ENCODE measurements around the gene NUDT16L1.

NUDT16L1 gene

DNA sequence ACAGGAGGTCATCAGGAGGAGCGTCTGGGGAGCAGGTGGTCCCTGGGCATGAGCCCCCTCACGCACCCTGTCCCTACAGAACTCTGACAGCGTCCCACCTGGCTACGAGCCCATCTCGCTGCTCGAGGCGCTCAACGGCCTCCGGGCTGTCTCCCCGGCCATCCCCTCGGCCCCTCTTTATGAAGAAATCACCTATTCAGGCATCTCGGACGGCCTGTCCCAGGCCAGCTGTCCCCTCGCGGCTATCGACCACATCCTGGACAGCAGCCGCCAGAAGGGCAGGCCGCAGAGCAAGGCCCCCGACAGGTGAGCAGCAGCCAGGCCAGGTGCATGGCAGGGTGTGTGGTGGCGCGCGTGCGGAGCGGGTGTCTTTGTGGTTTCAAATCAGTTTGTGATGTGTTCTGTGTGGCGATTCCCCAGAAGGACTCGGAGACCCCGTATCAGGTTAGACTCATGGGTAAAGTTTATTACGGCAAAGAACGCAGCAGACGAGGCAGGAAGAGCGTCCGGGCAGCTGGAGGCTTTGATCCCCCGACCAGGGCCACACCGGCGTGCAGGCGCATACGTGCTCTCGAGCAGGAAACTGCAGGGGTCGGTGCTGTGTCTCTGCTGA is 11.8 kb upstream of the NUDT16L1 start:
- DNase-seq: no peak

DNA sequence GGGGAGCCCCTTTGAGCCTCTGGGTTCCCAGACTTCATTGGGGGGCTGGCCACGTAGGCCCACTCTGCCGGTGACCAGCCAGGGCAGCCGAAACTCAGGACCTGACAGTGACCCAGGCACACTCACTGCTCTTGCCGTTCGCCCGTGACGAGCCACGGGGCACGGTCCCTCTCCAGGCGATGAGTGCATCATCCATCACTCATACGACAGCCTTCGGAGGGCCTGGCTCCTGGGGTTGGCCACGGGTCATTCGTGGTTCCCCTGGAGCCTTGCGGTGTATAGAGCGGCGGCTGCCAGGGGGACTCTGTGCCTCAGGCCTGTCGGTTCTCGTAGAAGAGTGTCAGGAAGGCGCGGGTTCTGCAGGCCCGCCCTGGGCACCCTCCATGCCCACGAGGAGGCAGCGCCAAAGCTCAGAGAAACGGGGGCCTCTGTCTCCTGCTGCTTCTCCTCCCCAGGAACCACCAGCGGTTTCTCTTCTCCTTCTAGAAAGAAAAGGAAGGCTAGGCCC is 11.2 kb upstream of the NUDT16L1 start:
- no peak for DNase-seq

DNA sequence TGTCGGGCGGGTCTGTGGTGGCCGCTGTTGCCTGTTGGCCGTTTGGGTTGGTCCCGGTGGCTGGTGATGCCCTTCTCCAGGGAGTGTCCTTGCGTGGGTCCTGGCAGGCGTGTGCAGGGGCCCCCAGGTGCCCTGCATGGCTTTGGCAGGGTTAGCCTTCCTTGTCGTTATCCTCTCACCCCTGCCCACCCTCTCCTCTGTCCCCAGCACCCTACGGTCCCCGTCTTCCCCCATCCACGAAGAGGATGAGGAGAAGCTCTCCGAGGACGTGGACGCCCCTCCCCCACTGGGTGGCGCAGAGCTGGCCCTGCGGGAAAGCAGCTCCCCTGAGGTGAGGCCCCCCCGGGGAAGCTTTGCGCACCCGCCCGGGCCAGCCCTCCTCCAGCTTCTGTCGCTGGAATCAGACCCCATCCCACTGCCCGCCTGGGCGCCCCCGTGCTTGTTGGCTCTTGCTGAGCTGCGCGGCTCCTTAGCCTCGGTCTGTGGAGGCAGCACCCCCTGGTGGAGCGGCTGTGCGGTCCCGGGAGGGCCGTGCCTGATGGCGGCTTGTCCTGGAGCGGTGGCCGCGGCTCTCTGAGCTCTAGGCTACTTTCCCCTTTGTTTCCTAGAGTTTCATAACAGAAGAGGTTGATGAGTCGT is 10.6 kb upstream of the NUDT16L1 start:
- peak in 38 of 56 donors; percentile 2 to 69 (median 36) for DNase-seq

DNA sequence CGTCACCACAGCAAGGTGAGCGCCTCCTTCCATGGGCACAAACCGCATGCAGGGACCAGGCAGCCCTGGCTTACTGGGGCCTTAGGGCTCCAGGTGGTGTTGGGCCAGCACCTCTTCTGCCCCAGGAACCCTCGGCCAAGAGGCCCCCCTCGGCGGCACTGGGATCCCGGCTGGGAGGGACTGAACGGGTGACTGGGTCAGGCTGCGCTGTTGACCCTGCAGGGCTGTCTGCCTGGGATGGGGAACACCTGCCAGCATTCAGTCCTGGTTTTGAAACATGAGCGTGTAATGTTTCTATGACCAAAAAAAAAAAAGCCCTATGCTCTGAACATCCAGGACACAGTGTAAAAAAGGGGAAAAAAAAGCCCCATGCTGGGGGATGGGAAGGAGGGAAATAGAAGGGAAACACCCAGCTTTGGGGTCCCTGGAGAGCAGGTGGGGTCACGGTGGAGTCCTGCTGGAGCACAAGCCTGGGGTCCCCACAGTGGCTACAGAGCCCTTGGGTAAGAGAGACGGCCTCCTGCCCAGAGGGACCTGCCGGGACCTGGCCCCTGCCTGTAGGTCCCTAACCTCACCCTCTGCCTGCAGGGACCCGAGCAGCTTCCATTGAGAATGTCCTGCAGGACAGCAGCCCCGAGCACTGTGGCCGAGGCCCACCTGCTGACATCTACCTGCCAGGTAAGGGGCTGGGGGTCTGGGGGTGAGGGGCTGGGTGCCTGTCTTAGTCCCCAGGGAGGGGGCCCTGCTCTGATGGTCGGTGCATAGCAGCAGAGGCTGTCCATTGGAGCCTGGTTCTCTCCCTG is 9.9 kb upstream of the NUDT16L1 start:
- no peak for DNase-seq

DNA sequence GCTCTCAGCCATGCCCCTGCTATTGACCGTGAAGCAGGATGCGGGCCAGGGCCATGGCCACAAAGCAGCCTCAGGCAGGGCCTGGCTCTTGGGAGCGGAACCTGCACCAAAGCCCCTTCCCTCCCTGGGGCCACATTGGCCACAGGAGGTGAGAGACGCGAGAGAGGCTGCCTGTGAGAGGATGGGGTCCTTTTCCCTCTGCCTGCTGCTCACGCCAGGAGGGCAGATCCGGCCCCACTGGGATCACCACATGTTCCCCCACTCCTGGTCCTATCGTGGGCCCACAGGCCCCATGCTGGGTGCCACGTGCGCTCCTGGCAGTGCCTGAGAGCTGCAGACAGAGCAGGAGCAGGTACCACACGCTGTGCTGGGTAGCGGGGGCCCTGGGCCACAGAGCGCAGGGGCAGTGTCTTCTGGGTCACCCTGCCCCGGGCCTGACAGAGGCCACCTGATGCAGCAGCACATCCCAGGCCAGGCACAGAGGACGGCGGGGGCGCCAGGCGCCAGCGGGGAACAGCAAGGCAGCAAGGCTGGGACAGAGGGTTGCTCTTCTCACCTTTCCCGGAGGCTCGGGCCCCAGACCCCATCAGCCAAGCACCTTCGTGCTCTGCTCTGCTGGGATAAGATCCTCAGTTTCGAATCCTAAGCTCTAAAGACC is 9.2 kb upstream of the NUDT16L1 start:
- DNase-seq: peak in 1 of 56 donors; percentile 20

DNA sequence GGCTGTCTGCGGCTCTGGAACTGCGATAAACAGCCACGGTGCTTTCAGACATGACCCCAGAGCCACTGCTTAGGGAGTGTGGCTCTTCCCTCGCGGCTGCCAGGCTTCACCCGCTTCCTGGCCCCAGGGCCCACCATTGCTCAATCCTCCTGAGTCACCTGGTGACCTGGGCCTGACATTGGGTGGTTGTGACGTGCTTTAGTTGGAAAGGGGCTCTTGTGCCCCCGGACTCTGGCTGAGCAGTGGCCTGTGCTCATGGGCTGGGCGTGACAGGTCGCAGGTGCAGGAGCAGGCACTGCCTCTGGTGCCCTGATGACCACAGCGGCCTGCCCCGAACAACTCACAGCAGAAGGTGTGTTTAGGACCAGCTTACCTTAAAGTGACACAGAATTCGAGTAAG is 8.6 kb upstream of the NUDT16L1 start:
- DNase-seq: no peak

DNA sequence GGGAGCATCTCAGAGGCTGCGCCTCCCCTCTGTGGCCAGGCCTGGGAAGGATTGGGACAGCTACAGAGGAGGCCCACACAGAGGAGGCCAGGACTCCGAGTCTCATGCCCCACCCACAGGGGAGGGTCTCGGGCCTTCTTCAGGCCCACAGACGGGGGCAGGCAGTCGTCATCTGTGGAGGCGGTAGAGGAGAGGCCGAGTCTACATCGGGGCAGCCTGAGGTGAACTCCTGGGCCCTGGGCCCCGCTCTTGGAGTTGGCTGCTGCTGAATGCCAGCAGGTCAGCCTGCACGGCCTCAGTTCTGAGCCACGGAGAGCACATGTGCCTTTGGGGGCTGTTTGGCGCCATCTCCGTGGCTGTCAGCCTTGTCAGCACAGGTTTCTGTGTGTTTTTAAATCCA is 8.1 kb upstream of the NUDT16L1 start:
- peak in 4 of 56 donors; percentile 25 to 36 (median 33) for DNase-seq

DNA sequence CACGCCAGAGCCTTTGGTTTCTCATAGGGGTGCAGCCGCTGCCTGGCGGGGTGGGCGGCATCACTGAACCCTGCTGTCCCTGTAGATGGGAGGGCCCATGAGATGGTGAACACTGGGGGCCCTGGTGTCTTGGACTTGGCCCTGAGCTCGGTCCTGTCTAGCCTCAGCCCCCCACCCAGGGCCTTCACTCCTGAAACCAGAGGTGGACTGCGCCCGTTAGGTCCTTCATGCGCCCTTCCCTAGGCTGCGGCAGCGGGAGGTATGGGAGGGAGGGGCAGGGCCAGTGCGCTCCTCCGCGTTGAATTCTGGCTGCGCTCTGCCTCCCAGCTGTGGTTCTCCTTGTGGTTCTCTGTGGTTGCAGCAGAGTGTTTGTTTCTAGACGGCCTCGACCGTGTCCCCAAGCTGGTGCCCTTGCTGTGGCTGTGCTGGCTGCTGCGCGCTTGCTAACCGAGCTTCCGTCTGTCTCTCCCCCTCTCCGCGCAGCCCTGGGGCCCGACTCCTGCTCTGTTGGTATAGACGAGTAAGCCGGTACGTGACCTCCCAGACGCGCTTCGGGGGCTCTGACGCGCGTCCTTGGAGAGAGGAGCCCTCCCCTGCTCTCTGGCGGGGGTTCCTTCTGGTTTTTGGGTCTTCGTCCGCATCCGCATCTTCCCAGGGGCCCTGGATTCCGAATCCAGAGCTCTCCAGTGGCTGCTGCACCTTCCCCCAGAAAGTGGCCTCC is 7.4 kb upstream of the NUDT16L1 start:
- DNase-seq: no peak

DNA sequence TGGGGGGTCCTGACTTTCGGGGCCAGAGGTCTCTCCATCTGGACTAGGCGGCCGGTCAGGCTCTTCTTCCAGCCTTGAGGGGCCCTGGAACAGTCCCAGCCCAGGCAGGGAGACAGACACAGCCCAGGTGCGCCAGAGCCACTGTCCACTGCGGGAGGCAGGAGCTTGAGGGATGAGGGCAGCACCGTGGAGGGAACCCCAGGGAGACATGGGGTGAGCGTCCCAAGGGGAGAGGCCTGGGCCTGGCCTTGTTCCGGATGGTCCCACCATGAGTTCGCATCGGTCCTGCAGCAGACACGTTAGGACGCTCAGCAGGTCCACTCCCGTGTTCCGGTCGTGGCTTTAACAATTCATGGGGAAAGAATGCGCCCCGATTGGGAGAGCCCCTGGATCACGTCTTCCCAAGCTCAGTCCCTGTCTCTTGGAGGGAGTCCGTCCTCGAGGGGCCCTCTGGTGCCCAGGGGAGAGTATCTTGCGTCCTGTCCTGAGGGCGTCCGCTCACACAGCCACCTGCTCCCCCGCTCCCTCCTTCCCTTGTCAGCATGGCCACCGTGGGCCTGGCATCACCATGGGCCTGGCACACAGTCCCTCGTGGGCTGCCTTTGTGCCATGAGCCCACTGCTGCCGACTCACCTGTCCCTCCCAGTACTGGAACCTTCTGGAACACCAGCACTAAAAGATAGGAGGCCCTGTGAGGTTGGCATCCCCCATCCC is 6.7 kb upstream of the NUDT16L1 start:
- DNase-seq: no peak

DNA sequence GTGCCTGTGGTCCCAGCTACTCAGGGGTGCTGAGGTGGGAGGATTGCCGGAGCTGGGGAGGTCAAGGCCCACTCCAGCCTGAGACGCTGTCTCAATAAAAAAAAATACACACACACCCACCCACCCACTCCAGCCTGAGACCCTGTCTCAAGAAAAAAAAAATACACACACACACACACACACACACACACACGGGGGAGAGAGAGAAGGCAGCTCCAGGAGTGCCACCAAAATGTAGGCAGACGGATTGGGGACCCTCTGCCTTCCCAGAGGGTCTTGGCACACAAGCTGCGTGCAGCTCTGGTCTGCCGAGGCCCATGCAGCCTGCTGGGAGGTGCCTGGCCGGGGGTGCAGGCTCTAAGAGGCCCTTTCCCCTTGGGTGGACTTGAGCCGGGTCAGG is 5.9 kb upstream of the NUDT16L1 start:
- DNase-seq: no peak

DNA sequence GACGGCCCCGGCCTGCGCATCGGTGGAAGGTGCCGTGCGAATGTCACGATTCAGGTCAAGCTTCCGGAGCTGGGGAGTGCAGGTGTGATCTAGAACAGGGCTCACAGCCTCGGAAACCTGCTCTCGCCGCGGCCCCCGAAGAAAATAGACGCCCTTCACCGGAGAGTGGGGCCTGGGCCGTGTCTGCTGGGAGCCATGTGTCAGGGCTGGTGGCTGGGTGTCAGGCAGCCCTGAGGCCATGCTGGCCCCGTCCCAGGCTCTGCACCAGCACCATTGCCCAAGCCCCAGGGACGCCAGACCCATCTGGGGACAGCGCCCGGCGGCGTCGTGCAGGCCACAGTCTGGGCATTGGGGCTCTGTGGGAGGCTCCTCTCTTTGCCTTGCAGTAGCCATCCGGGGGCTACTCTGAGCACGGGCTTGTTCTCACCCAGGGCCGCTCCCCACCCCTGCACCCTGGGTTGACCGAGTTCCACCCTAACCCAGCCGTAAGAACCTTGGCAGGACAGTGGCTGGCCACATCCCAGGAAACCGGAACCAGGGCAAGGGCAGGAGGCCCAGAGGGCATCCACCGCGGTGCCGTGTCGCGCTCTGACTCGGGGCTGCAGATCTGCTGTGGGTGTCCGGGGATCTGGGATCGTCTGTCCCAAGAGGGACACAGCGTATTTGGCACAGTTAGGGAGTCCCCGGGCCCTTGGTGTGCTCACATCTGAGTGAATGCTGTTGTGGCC is 5.3 kb upstream of the NUDT16L1 start:
- no peak for DNase-seq

DNA sequence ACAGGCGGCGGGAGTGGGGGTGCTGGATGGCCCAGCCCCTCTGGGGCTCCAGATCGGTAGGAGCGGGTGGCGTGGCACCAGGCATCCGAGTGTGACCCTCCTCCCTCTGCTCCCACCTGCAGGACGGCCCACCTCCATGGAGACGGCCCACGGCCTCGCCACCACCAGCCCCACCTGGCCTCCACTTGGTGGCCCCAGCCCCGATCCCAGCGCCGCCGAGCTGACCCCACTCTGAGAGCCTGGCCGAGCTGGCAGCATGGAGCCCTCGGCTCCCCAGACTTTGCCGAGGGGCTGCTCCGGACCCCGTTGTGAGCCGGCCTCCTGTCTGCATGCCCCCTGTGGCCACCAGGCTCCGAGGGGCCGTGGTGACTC is 4.7 kb upstream of the NUDT16L1 start:
- DNase-seq: no peak

DNA sequence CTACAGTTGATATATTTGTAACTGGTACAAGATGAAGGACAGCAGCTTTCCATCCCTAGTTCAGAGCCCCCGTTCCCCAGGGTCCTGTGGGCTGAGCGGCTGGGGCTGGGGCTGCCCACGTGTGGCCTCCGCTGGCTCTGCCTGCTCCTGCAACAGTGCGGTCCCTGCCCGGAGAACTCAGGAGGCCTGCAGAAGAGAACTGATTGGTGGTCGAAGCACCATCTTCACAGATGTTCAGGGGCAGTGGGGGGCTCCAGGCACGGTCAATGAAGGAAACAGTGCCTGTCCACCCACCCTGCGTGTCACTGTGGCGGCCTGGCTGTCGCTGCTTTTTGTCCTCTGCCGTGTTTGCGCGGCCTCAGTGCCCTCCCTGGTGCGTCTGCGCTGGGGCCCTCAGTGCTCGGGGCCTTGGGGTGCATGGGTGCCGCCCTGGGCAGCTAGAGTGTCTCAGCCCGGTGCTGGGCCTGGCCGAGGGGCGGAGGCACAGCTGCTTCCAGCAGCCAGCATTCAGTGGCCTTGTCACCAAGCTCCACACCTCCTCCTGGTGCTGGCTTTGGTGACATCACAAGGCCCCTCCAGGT is 4.2 kb upstream of the NUDT16L1 start:
- DNase-seq: no peak

DNA sequence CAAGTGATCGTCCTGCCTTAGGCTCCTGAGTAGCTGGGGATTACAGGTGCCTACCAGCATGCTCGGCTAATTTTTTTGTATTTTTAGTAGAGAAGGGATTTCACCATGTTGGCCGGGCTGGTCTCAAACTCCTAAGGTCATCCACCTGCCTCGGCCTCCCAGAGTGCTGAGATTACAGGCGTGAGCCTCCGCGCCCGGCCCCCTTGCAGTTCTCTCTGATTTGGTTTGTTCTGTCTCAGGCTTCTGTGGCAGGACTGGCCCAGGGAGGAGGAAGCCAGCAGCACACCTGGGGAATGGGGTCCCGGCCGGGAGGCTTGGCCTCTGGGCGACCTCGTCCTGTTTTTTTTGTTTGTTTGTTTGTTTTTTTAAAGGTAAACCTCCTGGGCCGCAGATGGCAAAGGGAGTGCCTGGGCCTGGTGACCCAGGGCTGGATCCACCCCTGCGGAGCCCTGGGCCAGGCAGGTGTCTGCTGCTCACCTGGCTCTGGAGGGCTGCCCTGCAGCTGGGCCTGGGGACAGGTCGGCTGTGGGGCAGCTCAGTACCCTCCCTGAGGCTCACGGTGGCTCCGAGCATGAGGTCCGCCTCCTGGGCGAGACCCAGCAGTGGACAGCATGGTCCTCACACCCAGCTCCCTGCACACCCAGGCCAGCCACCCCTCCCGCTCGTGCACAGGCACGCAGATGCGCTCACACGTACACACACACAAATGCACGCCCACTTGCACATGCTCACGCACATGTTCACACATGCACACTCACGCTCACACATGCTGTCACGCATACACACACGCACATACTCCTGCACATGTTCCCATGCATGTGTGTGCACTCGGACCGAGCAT is 3.3 kb upstream of the NUDT16L1 start:
- no peak for DNase-seq

DNA sequence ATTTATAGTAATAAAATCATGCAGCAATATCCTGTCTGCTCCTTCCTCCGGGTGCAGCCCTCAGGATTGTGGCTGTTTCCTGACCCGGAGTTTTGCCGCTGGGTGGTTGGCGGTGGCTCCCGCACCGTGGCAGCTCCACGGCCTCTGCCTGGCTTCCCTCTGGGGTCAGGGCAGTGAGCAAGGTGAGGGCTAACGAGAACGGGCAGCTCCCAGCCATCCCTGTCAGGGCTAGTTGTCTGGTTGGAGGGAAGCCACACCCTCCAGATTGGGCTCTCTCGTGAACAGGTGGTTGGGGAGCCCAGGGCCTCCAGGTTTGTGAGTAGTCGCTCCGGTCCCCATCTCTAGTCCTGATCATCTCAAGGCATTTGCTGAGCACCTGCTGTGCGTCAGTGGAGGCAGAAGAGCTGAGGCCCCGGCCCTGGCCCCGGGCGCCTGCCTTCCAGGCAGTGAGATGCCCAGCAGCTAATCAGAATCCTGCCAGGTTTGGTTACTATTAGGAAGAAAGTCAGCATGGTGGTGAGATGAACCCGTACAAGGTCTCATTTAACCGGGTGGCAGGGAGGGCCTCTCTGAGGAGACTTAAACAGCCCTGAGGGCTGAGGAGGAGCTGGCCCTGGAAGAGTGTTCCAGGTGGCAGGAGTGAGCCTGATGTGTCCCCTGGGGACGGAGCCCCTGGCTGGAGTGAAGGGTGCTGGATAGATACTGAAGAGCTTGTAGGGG is 2.3 kb upstream of the NUDT16L1 start:
- DNase-seq: no peak

DNA sequence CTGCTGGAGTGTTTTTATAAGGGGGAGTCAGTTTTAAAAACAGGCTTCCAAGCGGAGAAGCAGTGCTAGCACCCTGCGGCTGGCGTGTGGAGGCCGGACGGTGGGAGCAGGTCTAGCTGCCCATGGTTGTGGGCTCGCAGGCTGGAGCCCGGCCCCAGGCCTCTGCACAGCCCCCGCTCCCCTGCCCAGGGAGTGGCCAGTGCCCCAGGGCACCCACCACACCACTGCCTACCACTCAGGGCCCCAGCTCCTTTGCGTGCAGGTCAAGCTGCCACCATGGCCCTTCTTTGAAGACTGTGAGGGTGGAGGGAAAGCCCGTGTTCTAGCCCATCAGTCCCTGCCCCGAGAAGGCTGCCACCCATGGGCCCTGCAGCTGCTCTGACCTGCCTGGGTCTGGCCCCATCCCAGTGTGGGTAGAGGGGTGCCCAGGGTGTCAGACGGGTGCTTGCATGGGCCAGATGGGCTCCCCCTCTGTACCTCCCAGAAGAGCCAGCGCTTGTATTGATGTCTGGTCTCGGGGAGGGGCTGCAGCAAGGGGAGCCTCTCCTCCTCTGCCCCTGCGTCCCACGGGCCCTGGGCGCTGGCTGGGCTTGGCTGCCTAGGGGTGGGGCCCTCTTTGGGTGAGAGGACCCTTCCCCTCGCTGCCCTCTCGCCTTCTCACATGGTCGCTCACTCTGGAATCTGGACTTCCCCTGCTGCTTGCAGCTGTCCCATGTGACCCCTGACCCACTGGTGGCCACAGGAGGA is 1.5 kb upstream of the NUDT16L1 start:
- no peak for DNase-seq

Measured in nucleus accumbens (tissue), 56 donors.